GM19395 (cell line): ENCODE data around the gene QRICH1.

Experiments
- ATAC-seq: cut with Tn5 transposase; IDR thresholded peaks from one replicate; pipeline ENCODE4 v1.9.1; 2021; ENCODE audit warnings: mild to moderate bottlenecking, moderate library complexity; ENCODE audit not compliant: unreplicated experiment

The QRICH1 gene

GRCh38 chr3:49001155-49001554, 92.7 kb downstream of the QRICH1 start:
- ATAC-seq = no peak

- ATAC-seq = no peak
Observed at GRCh38 chr3:48999085-48999858, 94.6 kb downstream of the QRICH1 start.

GRCh38 chr3:48997714-48998637, 95.9 kb downstream of the QRICH1 start:
- ATAC-seq = no peak

GRCh38 chr3:48997102-48997635, 96.7 kb downstream of the QRICH1 start:
- no peak for ATAC-seq

GRCh38 chr3:48996640-48997039, 97.2 kb downstream of the QRICH1 start:
- ATAC-seq = no peak

- no peak for ATAC-seq
Observed at GRCh38 chr3:48993834-48994233, 100.0 kb downstream of the QRICH1 start.

- no peak for ATAC-seq
Observed at GRCh38 chr3:48991851-48992545, 101.9 kb downstream of the QRICH1 start.

- peak; percentile 31 for ATAC-seq
Observed at GRCh38 chr3:48990636-48991469, 103.0 kb downstream of the QRICH1 start.

GRCh38 chr3:48989796-48990635, 103.9 kb downstream of the QRICH1 start, which contains the start of gene P4HTM:
P4HTM (plus strand) TSS chr3:48990241; CDS start chr3:48990257, 16 bp downstream.
- peak; percentile 50 for ATAC-seq

- no peak for ATAC-seq
Observed at GRCh38 chr3:48989126-48989795, 104.6 kb downstream of the QRICH1 start.

- no peak for ATAC-seq
Observed at GRCh38 chr3:48985831-48986376, 108.0 kb downstream of the QRICH1 start.

GRCh38 chr3:48984663-48985062, 109.2 kb downstream of the QRICH1 start:
- ATAC-seq = no peak

GRCh38 chr3:48983096-48983495, 110.8 kb downstream of the QRICH1 start:
- no peak for ATAC-seq

- no peak for ATAC-seq
Observed at GRCh38 chr3:48982686-48983085, 111.2 kb downstream of the QRICH1 start.

- no peak for ATAC-seq
Observed at GRCh38 chr3:48982016-48982415, 111.9 kb downstream of the QRICH1 start.

- ATAC-seq = no peak
Observed at GRCh38 chr3:48980295-48980694, 113.6 kb downstream of the QRICH1 start.
